Measurements from ENCODE around the gene LRRN2. TPM values are rescaled to one million over a fixed set of nuclear protein-coding genes. Genes with fewer than 3 reads are reported as not detected.
A peak's percentile ranks its signal among the peaks of the same experiment; 100 is the strongest.

The LRRN2 gene
- polyA plus RNA-seq, result 1 to 10 TPM in 2 of 4 donors, not detected in 2; 3.0 to 3.1 TPM
- long read RNA-seq, donor 1, result 0 reads
- long read RNA-seq, donor 2, result 0 reads
- long read RNA-seq, donor 3, full-length matches to known transcripts, result 7 of 7 reads
- long read RNA-seq, donor 3, partial matches to known transcripts, result 0 of 7 reads
- long read RNA-seq, donor 3, other reads (novel, unspliced or antisense), result 0 of 7 reads
- long read RNA-seq, donor 4, result 0 reads
- long read RNA-seq, donor 5, partial matches to known transcripts, result 0 of 1 reads
- long read RNA-seq, donor 5, other reads (novel, unspliced or antisense), result 0 of 1 reads
- long read RNA-seq, donor 6, result 0 reads
- long read RNA-seq, donor 7, result 0 reads
- long read RNA-seq, donor 8, result 0 reads
- long read RNA-seq, donor 9, full-length matches to known transcripts, result 1 of 1 reads
- long read RNA-seq, donor 9, partial matches to known transcripts, result 0 of 1 reads
- long read RNA-seq, donor 9, other reads (novel, unspliced or antisense), result 0 of 1 reads
- long read RNA-seq, donor 10, full-length matches to known transcripts, result 13 of 13 reads
- long read RNA-seq, donor 10, partial matches to known transcripts, result 0 of 13 reads
- long read RNA-seq, donor 10, other reads (novel, unspliced or antisense), result 0 of 13 reads

DNA sequence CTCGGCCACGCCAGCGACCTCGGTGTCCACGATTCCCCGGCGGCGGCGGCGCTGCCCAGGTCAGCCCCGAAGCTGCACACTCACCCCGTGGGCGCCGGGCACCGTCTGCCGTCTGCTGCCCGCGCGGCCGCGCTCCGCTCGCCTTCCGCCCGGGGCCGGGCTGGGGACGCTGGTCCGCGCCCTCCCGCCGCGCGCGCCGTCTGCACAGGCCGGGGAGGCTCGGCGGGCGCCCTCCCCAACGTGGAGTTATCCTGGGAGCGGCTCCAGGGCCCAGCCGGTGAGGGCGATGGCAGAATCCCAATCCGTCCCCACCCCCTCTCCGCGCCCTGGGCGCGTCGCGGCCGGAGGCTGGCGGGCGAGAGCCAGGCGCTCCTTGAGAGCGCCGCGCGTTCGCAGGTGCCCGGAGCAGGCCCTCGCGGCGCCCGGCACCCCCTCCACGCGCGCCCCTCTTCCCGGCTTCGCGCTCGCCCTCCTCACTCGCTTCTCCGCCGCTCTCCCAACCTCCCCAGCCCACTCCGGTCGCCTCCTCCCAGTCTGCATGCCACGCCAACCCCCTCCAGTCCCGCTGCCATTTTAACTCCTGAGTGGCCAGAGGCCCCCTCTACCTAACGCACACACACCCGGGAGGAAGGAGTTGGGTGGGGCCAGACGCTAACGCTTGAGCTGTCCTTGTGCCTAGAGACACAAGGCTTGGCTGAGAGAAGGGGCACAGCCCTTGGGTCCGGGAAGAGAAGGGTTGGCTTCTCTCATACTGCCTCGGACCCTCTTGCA lies at the start of gene LRRN2:
Gene LRRN2, minus strand, starts transcription at position 503 of the 771 bp plus-strand sequence. CDS start 65,746 bp downstream, outside the sequence.
- no peaks in the 10 kb centered on the region for H3K36me3 ChIP-seq (ENCODE audit: control insufficient read depth in 3 of 3, insufficient read depth in 2 of 3, low read depth in 1 of 3, low read length in 3 of 3)
- H3K4me3 ChIP-seq (ENCODE audit: low read depth in 1 of 3, low read length in 3 of 3), result peak within 1 kb of the TSS; percentile 22 to 27 (median 25)
- H3K27ac ChIP-seq (ENCODE audit: low read depth in 1 of 3, low read length in 2 of 3), result no peak within 1 kb of the TSS
- DNase-seq (peak; percentile 3 to 44), FAIRE-seq (no peak)
- no peaks in the 10 kb centered on the region for H3K9me3 ChIP-seq (ENCODE audit: control insufficient read depth in 2 of 2, insufficient read depth in 1 of 2, low read depth in 1 of 2, low read length in 1 of 2)
- H3K27me3 ChIP-seq (ENCODE audit: control insufficient read depth in 3 of 3, insufficient read depth in 3 of 3, low read length in 3 of 3), result peaks cover 7 to 66% (median 12%) of the 10 kb centered on the region in 3 donors
- H3K4me1 ChIP-seq (ENCODE audit: control insufficient read depth in 3 of 3, insufficient read depth in 2 of 3, low read depth in 1 of 3, low read length in 2 of 3), result peaks cover 0 to 6% (median 0%) of the 10 kb centered on the region in 3 donors
- WGBS, 3 donors, result 2 to 4% (median 2%) methylated on average over 46 to 84 of the region's 84 CpGs

DNA sequence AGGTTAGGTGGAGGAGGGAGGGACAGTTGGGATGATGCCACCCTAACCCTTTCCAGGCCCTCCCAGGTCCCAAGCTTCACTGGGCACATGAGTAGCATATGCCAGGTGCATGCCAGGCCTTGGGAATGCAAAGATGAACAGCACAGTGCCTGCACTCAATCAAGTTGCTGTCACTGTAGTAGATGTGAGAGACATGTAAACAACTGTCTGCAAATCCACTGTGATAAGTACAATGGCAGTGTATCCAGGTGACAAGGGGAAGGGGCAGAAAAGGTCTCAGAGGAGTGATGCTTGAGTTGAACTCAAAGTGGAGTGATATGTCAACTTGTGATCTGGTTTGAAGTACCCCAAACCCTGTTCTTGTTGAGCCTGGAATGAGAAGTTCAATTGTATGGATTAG lies 49.5 kb upstream of the LRRN2 start:
- H3K9me3 ChIP-seq (ENCODE audit: control insufficient read depth in 2 of 2, insufficient read depth in 1 of 2, low read depth in 1 of 2, low read length in 1 of 2), result peaks cover 0 to 3% of the 10 kb centered on the region in 2 donors
- DNase-seq (no peak), FAIRE-seq (no peak)
- no peak overlapping the region for H3K27ac ChIP-seq (ENCODE audit: low read depth in 1 of 3, low read length in 2 of 3)
- H3K4me3 ChIP-seq (ENCODE audit: low read depth in 1 of 3, low read length in 3 of 3), result no peak overlapping the region
- H3K4me1 ChIP-seq (ENCODE audit: control insufficient read depth in 3 of 3, insufficient read depth in 2 of 3, low read depth in 1 of 3, low read length in 2 of 3), result no peaks in the 10 kb centered on the region
- no peaks in the 10 kb centered on the region for H3K36me3 ChIP-seq (ENCODE audit: control insufficient read depth in 3 of 3, insufficient read depth in 2 of 3, low read depth in 1 of 3, low read length in 3 of 3)
- H3K27me3 ChIP-seq (ENCODE audit: control insufficient read depth in 3 of 3, insufficient read depth in 3 of 3, low read length in 3 of 3), result peaks cover 0 to 24% (median 0%) of the 10 kb centered on the region in 3 donors

DNA sequence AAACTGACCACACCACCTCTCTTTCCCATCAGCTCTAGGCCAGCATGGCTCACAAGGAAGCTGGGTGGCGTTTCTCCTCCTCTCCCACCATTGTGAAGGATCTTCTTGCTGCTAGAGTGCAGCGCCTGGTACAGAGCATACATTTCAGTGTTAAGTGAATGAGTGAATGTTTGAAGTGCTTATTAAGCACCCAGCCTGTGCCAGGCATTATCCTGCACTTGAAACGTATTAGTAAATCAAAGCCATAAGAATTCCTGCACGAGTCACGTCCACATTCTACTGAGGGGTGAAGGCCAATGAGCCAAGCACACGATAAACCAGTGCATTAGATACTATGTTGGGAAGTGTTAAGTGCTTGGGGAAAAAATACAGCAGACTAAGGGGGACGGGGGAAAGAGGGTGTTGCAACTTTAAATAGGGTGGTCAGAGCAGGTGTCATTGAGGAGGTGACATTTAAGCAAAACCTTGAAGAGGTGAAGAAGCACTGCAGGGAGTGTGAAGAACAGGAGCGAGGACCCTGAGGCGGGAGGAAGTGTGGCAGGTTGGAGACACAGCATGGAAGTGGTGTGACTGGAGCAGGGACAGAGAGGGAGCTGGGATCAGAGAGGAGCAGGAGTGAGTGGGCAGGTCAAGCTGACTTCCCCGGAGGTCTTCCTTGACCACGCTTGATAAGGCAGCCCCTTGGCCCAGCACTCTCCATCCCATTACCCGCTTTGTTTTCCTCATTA lies 48.5 kb upstream of the LRRN2 start:
- Histone ChIP-seq H3K27ac (ENCODE audit: low read depth in 1 of 3, low read length in 2 of 3) (no peak overlapping the region), H3K4me3 (ENCODE audit: low read depth in 1 of 3, low read length in 3 of 3) (no peak overlapping the region), H3K4me1 (ENCODE audit: control insufficient read depth in 3 of 3, insufficient read depth in 2 of 3, low read depth in 1 of 3, low read length in 2 of 3) (no peaks in the 10 kb centered on the region), H3K36me3 (ENCODE audit: control insufficient read depth in 3 of 3, insufficient read depth in 2 of 3, low read depth in 1 of 3, low read length in 3 of 3) (no peaks in the 10 kb centered on the region), H3K27me3 (ENCODE audit: control insufficient read depth in 3 of 3, insufficient read depth in 3 of 3, low read length in 3 of 3) (peaks cover 0 to 24% (median 0%) of the 10 kb centered on the region in 3 donors), H3K9me3 (ENCODE audit: control insufficient read depth in 2 of 2, insufficient read depth in 1 of 2, low read depth in 1 of 2, low read length in 1 of 2) (peaks cover 0 to 3% of the 10 kb centered on the region in 2 donors)
- DNase-seq (no peak), FAIRE-seq (no peak)
- 79 to 84% (median 79%) methylated on average over 12 of the region's 12 CpGs for WGBS, 3 donors

GRCh38 chr1:204733289-204733688 lies 47.8 kb upstream of the LRRN2 start:
- WGBS, 3 donors, result 48 to 70% (median 60%) methylated on average over 4 of the region's 4 CpGs
- H3K36me3 ChIP-seq (ENCODE audit: control insufficient read depth in 3 of 3, insufficient read depth in 2 of 3, low read depth in 1 of 3, low read length in 3 of 3), result no peaks in the 10 kb centered on the region
- H3K27ac ChIP-seq (ENCODE audit: low read depth in 1 of 3, low read length in 2 of 3), result no peak overlapping the region
- DNase-seq, result no peak
- no peak overlapping the region for H3K4me3 ChIP-seq (ENCODE audit: low read depth in 1 of 3, low read length in 3 of 3)
- H3K27me3 ChIP-seq (ENCODE audit: control insufficient read depth in 3 of 3, insufficient read depth in 3 of 3, low read length in 3 of 3), result peaks cover 0 to 24% (median 0%) of the 10 kb centered on the region in 3 donors
- no peak for FAIRE-seq
- peaks cover 0 to 3% of the 10 kb centered on the region in 2 donors for H3K9me3 ChIP-seq (ENCODE audit: control insufficient read depth in 2 of 2, insufficient read depth in 1 of 2, low read depth in 1 of 2, low read length in 1 of 2)
- peaks cover 0 to 2% (median 0%) of the 10 kb centered on the region in 3 donors for H3K4me1 ChIP-seq (ENCODE audit: control insufficient read depth in 3 of 3, insufficient read depth in 2 of 3, low read depth in 1 of 3, low read length in 2 of 3)

- DNase-seq, result no peak
- no peak overlapping the region for H3K4me3 ChIP-seq (ENCODE audit: low read depth in 1 of 3, low read length in 3 of 3)
- WGBS, 3 donors, result 80 to 90% (median 87%) methylated on average over 5 of the region's 5 CpGs
- FAIRE-seq, result no peak
- peaks cover 0 to 24% (median 0%) of the 10 kb centered on the region in 3 donors for H3K27me3 ChIP-seq (ENCODE audit: control insufficient read depth in 3 of 3, insufficient read depth in 3 of 3, low read length in 3 of 3)
- H3K9me3 ChIP-seq (ENCODE audit: control insufficient read depth in 2 of 2, insufficient read depth in 1 of 2, low read depth in 1 of 2, low read length in 1 of 2), result peaks cover 0 to 3% of the 10 kb centered on the region in 2 donors
- peaks cover 0 to 7% (median 0%) of the 10 kb centered on the region in 3 donors for H3K4me1 ChIP-seq (ENCODE audit: control insufficient read depth in 3 of 3, insufficient read depth in 2 of 3, low read depth in 1 of 3, low read length in 2 of 3)
- H3K27ac ChIP-seq (ENCODE audit: low read depth in 1 of 3, low read length in 2 of 3), result no peak overlapping the region
- H3K36me3 ChIP-seq (ENCODE audit: control insufficient read depth in 3 of 3, insufficient read depth in 2 of 3, low read depth in 1 of 3, low read length in 3 of 3), result no peaks in the 10 kb centered on the region
Measured at GRCh38 chr1:204731985-204732575, 46.5 kb upstream of the LRRN2 start.

- H3K4me1 ChIP-seq (ENCODE audit: control insufficient read depth in 3 of 3, insufficient read depth in 2 of 3, low read depth in 1 of 3, low read length in 2 of 3), result peaks cover 0 to 7% (median 0%) of the 10 kb centered on the region in 3 donors
- no peak overlapping the region for H3K4me3 ChIP-seq (ENCODE audit: low read depth in 1 of 3, low read length in 3 of 3)
- H3K36me3 ChIP-seq (ENCODE audit: control insufficient read depth in 3 of 3, insufficient read depth in 2 of 3, low read depth in 1 of 3, low read length in 3 of 3), result no peaks in the 10 kb centered on the region
- peaks cover 0 to 21% (median 0%) of the 10 kb centered on the region in 3 donors for H3K27me3 ChIP-seq (ENCODE audit: control insufficient read depth in 3 of 3, insufficient read depth in 3 of 3, low read length in 3 of 3)
- H3K9me3 ChIP-seq (ENCODE audit: control insufficient read depth in 2 of 2, insufficient read depth in 1 of 2, low read depth in 1 of 2, low read length in 1 of 2), result peaks cover 0 to 3% of the 10 kb centered on the region in 2 donors
- no peak overlapping the region for H3K27ac ChIP-seq (ENCODE audit: low read depth in 1 of 3, low read length in 2 of 3)
- no peak for FAIRE-seq
- 30 to 46% (median 43%) methylated on average over 6 of the region's 6 CpGs for WGBS, 3 donors
- no peak for DNase-seq
Measured at GRCh38 chr1:204731509-204731908, 46.0 kb upstream of the LRRN2 start.

GRCh38 chr1:204730826-204731459 lies 45.4 kb upstream of the LRRN2 start:
- peaks cover 0 to 3% of the 10 kb centered on the region in 2 donors for H3K9me3 ChIP-seq (ENCODE audit: control insufficient read depth in 2 of 2, insufficient read depth in 1 of 2, low read depth in 1 of 2, low read length in 1 of 2)
- H3K27ac ChIP-seq (ENCODE audit: low read depth in 1 of 3, low read length in 2 of 3), result no peak overlapping the region
- no peak for DNase-seq
- peaks cover 0 to 21% (median 0%) of the 10 kb centered on the region in 3 donors for H3K27me3 ChIP-seq (ENCODE audit: control insufficient read depth in 3 of 3, insufficient read depth in 3 of 3, low read length in 3 of 3)
- peaks cover 0 to 12% (median 0%) of the 10 kb centered on the region in 3 donors for H3K4me1 ChIP-seq (ENCODE audit: control insufficient read depth in 3 of 3, insufficient read depth in 2 of 3, low read depth in 1 of 3, low read length in 2 of 3)
- no peaks in the 10 kb centered on the region for H3K36me3 ChIP-seq (ENCODE audit: control insufficient read depth in 3 of 3, insufficient read depth in 2 of 3, low read depth in 1 of 3, low read length in 3 of 3)
- H3K4me3 ChIP-seq (ENCODE audit: low read depth in 1 of 3, low read length in 3 of 3), result no peak overlapping the region
- no peak for FAIRE-seq
- WGBS, 3 donors, result 57 to 78% (median 68%) methylated on average over 9 of the region's 9 CpGs
